ENCODE measurements around the gene NFKBIA. TPM values are rescaled to one million over a fixed set of nuclear protein-coding genes. Genes with fewer than 3 reads are reported as not detected.
"Not testable (repeated sequence)": the region's sequence is repeated elsewhere in the genome, so short reads cannot be mapped to it uniquely, and the experiment has no call there.

The NFKBIA gene
- total RNA-seq, 2 donors from 2014 or later = 366 to 378 TPM

- ATAC-seq (ENCODE audit: insufficient number of reproducible peaks, low FRiP score, low read depth) = no peak
- TF ChIP-seq, protein P1, sequence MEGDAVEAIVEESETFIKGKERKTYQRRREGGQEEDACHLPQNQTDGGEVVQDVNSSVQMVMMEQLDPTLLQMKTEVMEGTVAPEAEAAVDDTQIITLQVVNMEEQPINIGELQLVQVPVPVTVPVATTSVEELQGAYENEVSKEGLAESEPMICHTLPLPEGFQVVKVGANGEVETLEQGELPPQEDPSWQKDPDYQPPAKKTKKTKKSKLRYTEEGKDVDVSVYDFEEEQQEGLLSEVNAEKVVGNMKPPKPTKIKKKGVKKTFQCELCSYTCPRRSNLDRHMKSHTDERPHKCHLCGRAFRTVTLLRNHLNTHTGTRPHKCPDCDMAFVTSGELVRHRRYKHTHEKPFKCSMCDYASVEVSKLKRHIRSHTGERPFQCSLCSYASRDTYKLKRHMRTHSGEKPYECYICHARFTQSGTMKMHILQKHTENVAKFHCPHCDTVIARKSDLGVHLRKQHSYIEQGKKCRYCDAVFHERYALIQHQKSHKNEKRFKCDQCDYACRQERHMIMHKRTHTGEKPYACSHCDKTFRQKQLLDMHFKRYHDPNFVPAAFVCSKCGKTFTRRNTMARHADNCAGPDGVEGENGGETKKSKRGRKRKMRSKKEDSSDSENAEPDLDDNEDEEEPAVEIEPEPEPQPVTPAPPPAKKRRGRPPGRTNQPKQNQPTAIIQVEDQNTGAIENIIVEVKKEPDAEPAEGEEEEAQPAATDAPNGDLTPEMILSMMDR (IDR thresholded peaks at IDR 0.05) = no peak
Observed at GRCh38 chr14:35438910-35439713, 34.6 kb upstream of the NFKBIA start.

DNA sequence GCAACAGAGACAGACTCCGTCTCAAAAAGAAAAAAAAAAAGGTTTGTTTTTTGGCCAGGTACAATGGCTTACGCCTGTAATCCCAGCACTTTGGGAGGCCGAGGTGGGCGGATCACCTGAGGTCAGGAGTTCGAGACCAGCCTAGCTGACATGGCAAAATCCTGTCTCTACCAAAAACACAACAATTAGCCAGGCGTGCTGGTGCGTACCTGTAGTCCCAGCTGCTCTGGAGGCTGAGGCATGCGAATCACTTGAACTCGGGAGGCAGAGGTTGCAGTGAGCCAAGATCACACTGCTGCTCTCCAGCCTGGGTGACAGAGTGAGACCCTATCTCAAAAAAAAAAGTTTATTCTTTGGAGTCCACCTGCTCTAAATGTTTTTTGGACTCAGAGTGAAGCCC, 33.9 kb upstream of the NFKBIA start:
- not testable (repeated sequence) for H3K4me3 ChIP-seq; H3K4me1 ChIP-seq (ENCODE audit: control insufficient read depth in 1 of 2, low read depth in 2 of 2); H3K36me3 ChIP-seq; H3K27ac ChIP-seq; DNase-seq (ENCODE audit: low spot score); H3K9me3 ChIP-seq; ATAC-seq (ENCODE audit: insufficient number of reproducible peaks, low FRiP score, low read depth); H3K27me3 ChIP-seq (replicated peaks; ENCODE audit: insufficient read depth)

More at GRCh38 chr14:35438910-35439713, 34.6 kb upstream of the NFKBIA start:
- Histone ChIP-seq H3K9me3 (no peaks in the 10 kb centered on the region), H3K27ac (no peak overlapping the region), H3K4me1 (ENCODE audit: control insufficient read depth in 1 of 2, low read depth in 2 of 2) (no peaks in the 10 kb centered on the region), H3K27me3 (replicated peaks; ENCODE audit: insufficient read depth) (no peaks in the 10 kb centered on the region), H3K4me3 (no peak overlapping the region), H3K36me3 (no peaks in the 10 kb centered on the region)
- DNase-seq (ENCODE audit: low spot score) = no peak

- Histone ChIP-seq H3K27me3 (replicated peaks; ENCODE audit: insufficient read depth) (no peaks in the 10 kb centered on the region), H3K4me1 (ENCODE audit: control insufficient read depth in 1 of 2, low read depth in 2 of 2) (no peaks in the 10 kb centered on the region), H3K27ac (no peak overlapping the region), H3K9me3 (no peaks in the 10 kb centered on the region), H3K36me3 (no peaks in the 10 kb centered on the region), H3K4me3 (no peak overlapping the region)
- DNase-seq (ENCODE audit: low spot score) (no peak), ATAC-seq (ENCODE audit: insufficient number of reproducible peaks, low FRiP score, low read depth) (no peak)
- TF ChIP-seq, protein P1 (IDR thresholded peaks at IDR 0.05) = no peak
Observed at GRCh38 chr14:35435177-35435576, 30.6 kb upstream of the NFKBIA start.

DNA sequence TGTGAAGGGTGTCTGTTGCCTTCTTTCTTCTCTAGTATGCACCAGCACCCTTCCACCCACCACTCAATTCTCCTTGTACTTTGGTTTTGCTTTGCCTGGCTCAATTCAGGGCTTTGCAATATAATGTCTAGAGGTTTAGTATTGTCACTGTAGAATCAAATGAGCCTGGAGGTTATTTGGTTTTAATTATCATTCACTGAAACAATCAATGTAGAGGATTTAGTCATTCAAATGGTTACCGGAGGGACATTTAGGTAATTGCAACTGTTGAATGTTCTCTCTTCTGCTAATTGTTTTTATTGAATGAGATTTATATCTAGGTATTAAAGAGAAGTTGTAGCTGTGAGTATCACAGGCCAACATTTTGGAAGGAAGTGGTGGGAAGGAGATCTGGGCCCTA, 29.3 kb upstream of the NFKBIA start:
- H3K4me1 ChIP-seq (ENCODE audit: control insufficient read depth in 1 of 2, low read depth in 2 of 2) = no peaks in the 10 kb centered on the region
- H3K27me3 ChIP-seq (replicated peaks; ENCODE audit: insufficient read depth) = no peaks in the 10 kb centered on the region
- ATAC-seq (ENCODE audit: insufficient number of reproducible peaks, low FRiP score, low read depth) (no peak), DNase-seq (ENCODE audit: low spot score) (no peak)
- H3K4me3 ChIP-seq = no peak overlapping the region
- TF ChIP-seq, protein P1 (IDR thresholded peaks at IDR 0.05) = no peak
- no peaks in the 10 kb centered on the region for H3K9me3 ChIP-seq
- H3K36me3 ChIP-seq = no peaks in the 10 kb centered on the region
- no peak overlapping the region for H3K27ac ChIP-seq

GRCh38 chr14:35430459-35431199, 26.1 kb upstream of the NFKBIA start:
- Histone ChIP-seq H3K4me1 (ENCODE audit: control insufficient read depth in 1 of 2, low read depth in 2 of 2) (peaks cover 3 to 8% of the 10 kb centered on the region in 2 donors), H3K9me3 (no peaks in the 10 kb centered on the region), H3K27ac (no peak overlapping the region), H3K36me3 (no peaks in the 10 kb centered on the region), H3K27me3 (replicated peaks; ENCODE audit: insufficient read depth) (no peaks in the 10 kb centered on the region), H3K4me3 (no peak overlapping the region)
- TF ChIP-seq, protein P1 (IDR thresholded peaks at IDR 0.05) = no peak
- no peak for ATAC-seq (ENCODE audit: insufficient number of reproducible peaks, low FRiP score, low read depth)
- DNase-seq (ENCODE audit: low spot score) = no peak
